Natural killer cell (primary cell): ENCODE measurements around the gene CDKAL1. TPM values are rescaled to one million over a fixed set of nuclear protein-coding genes. Genes with fewer than 3 reads are reported as not detected.

Experiments used
- ATAC-seq, 3 donors: fragments of 150-1000 bp in 2 of 3; fragments of 200-7000 bp in 1 of 3; cut with Tn5 transposase; 1 replicate in 1 of 3; 2 replicates in 2 of 3; pipeline ENCODE4 v1.10.0; 2021; ENCODE audit warnings: mild to moderate bottlenecking in 2 of 3, moderate library complexity in 2 of 3
- DNase-seq, 2 donors: peaks; one replicate each; pipeline versions ENCODE4 v3.0.0 to v3.0.0-alpha.2; 2013 to 2021; ENCODE audit warnings: mixed read lengths in 1 of 2
- H3K27ac ChIP-seq: one replicate; pipeline ENCODE4 v1.5.1; 2013; ENCODE audit warnings: mild to moderate bottlenecking, low read length
- H3K27me3 ChIP-seq: one replicate; pipeline ENCODE4 v1.6.1; 2013; ENCODE audit warnings: low read length; ENCODE audit not compliant: control insufficient read depth, insufficient read depth
- H3K36me3 ChIP-seq: one replicate; pipeline ENCODE4 v1.6.1; 2013; ENCODE audit warnings: low read length; ENCODE audit not compliant: control insufficient read depth, insufficient read depth
- H3K4me1 ChIP-seq: one replicate; pipeline ENCODE4 v1.6.1; 2013; ENCODE audit warnings: low read length; ENCODE audit not compliant: control insufficient read depth, insufficient read depth
- H3K4me3 ChIP-seq: one replicate; pipeline ENCODE4 v1.5.1; 2013; ENCODE audit warnings: low read length
- H3K9me3 ChIP-seq: one replicate; pipeline ENCODE4 v1.6.1; 2013; ENCODE audit warnings: low read length; ENCODE audit not compliant: control insufficient read depth, insufficient read depth
- H3K27ac Mint-ChIP-seq, 2 donors: one replicate each; pipeline ENCODE4 v1.8.0; 2022; ENCODE audit warnings: mild to moderate bottlenecking in 2 of 2, mixed read lengths in 2 of 2, moderate library complexity in 1 of 2
- H3K27me3 Mint-ChIP-seq, 2 donors: one replicate each; pipeline ENCODE4 v1.8.0; 2022; ENCODE audit warnings: low read depth in 2 of 2, mixed read lengths in 2 of 2
- H3K36me3 Mint-ChIP-seq: one replicate; pipeline ENCODE4 v1.8.0; 2022; ENCODE audit warnings: mixed read lengths
- H3K4me1 Mint-ChIP-seq, 2 donors: one replicate each; pipeline ENCODE4 v1.8.0; 2022; ENCODE audit warnings: mixed read lengths in 2 of 2
- H3K4me3 Mint-ChIP-seq: one replicate; pipeline ENCODE4 v1.8.0; 2022; ENCODE audit warnings: mild to moderate bottlenecking, moderate library complexity, mixed read lengths
- H3K9me3 Mint-ChIP-seq, 2 donors: one replicate each; pipeline ENCODE4 v1.8.0; 2022; ENCODE audit warnings: mixed read lengths in 2 of 2
- WGBS: methylation state at CpG from one replicate; pipeline ENCODE4 v1.1.7; 2013; ENCODE audit warnings: missing lambda C conversion rate; ENCODE audit not compliant: insufficient coverage; 5-methylcytosine and 5-hydroxymethylcytosine counted together
- intact Hi-C: fragments of 100-400 bp; cut with micrococcal nuclease; formaldehyde crosslinking; loops from one replicate; pipeline ENCODE4 v1.14.2; 2022
- total RNA-seq, 4 donors: library from RNA; stranded (reverse); fragments of 120-200 nt in 1 of 4; gene quantifications; one replicate each; pipeline versions ENCODE4 v1.2.3 to v1.2.4, GENCODE V29; 2013 to 2022
- TF ChIP-seq, protein P1 (sequence below): fragments of 200-600 bp; IDR thresholded peaks from one replicate; pipeline ENCODE4 v1.8.0; 2022; ENCODE audit warnings: antibody characterized with exemption

The CDKAL1 gene
- total RNA-seq, 3 donors from 2014 or later (not counting 1 experiment from before 2014, with no cell fraction given), result 26.0 to 32.8 (median 28.9) TPM

DNA sequence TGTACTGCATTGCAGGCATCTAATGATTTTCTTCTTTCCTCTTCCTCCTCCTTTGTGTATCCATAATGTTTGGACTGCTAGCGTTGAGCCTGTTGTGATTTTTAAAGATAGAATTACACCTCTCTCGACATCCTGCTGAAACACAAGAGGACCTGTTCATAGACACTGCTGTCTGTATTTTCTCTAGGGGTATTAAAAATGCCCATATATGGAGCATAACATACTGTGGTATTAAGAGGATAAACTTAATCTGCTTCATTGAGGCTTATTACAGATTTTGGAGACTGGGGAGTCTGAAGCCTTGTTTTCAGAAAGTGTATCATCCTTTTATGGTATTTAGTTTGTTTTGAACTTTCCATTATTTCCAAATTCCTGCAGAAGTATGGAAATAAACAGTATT, 414.3 kb downstream of the CDKAL1 start:
- ATAC-seq, result no peak
- intact Hi-C loops, result no loop called here
- WGBS, result 100% methylated on average over 2 of the region's 2 CpGs

GRCh38 chr6:20949138-20949537, 414.9 kb downstream of the CDKAL1 start:
- Histone ChIP-seq H3K36me3 (no peaks in the 10 kb centered on the region), H3K4me1 (no peaks in the 10 kb centered on the region), H3K27ac (no peak overlapping the region), H3K27me3 (no peaks in the 10 kb centered on the region), H3K9me3 (no peaks in the 10 kb centered on the region), H3K4me3 (no peak overlapping the region)
- H3K4me3 Mint-ChIP-seq, result no peak overlapping the region
- intact Hi-C loops, result no loop called here
- H3K36me3 Mint-ChIP-seq, result peaks cover under 1% of the 10 kb centered on the region
- peaks cover 6 to 13% of the 10 kb centered on the region in 2 donors for H3K4me1 Mint-ChIP-seq
- H3K27ac Mint-ChIP-seq, result no peak overlapping the region
- H3K27me3 Mint-ChIP-seq, result no peaks in the 10 kb centered on the region
- peaks cover 0 to under 1% of the 10 kb centered on the region in 2 donors for H3K9me3 Mint-ChIP-seq
- no peak for ATAC-seq
- TF ChIP-seq, protein P1, sequence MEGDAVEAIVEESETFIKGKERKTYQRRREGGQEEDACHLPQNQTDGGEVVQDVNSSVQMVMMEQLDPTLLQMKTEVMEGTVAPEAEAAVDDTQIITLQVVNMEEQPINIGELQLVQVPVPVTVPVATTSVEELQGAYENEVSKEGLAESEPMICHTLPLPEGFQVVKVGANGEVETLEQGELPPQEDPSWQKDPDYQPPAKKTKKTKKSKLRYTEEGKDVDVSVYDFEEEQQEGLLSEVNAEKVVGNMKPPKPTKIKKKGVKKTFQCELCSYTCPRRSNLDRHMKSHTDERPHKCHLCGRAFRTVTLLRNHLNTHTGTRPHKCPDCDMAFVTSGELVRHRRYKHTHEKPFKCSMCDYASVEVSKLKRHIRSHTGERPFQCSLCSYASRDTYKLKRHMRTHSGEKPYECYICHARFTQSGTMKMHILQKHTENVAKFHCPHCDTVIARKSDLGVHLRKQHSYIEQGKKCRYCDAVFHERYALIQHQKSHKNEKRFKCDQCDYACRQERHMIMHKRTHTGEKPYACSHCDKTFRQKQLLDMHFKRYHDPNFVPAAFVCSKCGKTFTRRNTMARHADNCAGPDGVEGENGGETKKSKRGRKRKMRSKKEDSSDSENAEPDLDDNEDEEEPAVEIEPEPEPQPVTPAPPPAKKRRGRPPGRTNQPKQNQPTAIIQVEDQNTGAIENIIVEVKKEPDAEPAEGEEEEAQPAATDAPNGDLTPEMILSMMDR, result no peak
- 100% methylated on average over 1 of the region's 1 CpG for WGBS
- no peak for DNase-seq

More for the DNA sequence above, 414.3 kb downstream of the CDKAL1 start:
- Mint-ChIP-seq H3K27me3 (no peaks in the 10 kb centered on the region), H3K4me1 (peaks cover 6 to 13% of the 10 kb centered on the region in 2 donors), H3K36me3 (peaks cover 6% of the 10 kb centered on the region), H3K4me3 (no peak overlapping the region), H3K27ac (no peak overlapping the region), H3K9me3 (peaks cover under 1 to 3% of the 10 kb centered on the region in 2 donors)
- no peak for DNase-seq
- no peak overlapping the region for H3K4me3 ChIP-seq
- no peaks in the 10 kb centered on the region for H3K4me1 ChIP-seq
- no peaks in the 10 kb centered on the region for H3K9me3 ChIP-seq
- no peaks in the 10 kb centered on the region for H3K27me3 ChIP-seq
- no peaks in the 10 kb centered on the region for H3K36me3 ChIP-seq
- no peak overlapping the region for H3K27ac ChIP-seq
- TF ChIP-seq, protein P1, result no peak

DNA sequence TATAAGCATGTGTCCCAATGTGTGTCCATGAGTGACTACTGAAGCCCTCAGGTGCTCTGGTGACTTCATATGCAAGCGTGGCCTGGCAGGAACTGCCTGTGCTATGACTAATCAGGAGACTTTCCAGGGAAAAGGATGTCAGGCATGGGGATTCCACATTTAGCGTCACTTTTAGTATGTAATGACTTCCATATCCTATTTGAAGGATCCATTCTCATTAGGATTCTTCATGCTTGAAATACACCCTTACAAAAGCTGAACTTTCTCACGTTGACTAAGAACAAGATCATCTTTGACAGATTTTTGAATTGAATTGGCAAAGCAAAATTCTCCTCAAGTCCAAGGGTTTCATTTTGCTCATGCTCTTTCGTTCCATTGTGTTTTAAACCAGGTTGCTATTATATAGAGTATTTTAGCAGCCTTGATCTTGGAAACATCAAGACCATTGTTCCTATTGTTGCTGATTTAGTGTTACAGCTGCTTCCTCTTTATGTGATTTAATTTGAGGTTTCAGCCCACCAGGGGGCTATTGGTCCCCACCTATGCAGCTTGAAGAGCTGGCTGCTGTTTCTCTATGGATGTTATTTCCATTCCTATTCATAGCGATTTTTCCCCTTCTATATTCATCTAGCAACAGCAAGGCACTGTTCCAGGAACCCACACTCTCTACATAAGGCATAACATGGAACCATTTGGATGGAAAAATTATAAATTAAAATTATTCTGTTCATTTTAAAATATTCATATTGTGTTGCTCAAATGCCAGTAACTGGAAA, 418.6 kb downstream of the CDKAL1 start:
- H3K27ac ChIP-seq, result no peak overlapping the region
- peaks cover 4% of the 10 kb centered on the region for H3K36me3 ChIP-seq
- Mint-ChIP-seq H3K4me1 (peaks cover 0 to 3% of the 10 kb centered on the region in 2 donors), H3K9me3 (no peaks in the 10 kb centered on the region), H3K27me3 (no peaks in the 10 kb centered on the region), H3K4me3 (no peak overlapping the region), H3K36me3 (peaks cover 5% of the 10 kb centered on the region), H3K27ac (no peak overlapping the region)
- DNase-seq (no peak), ATAC-seq (no peak)
- intact Hi-C loops, result no loop called here
- H3K27me3 ChIP-seq, result no peaks in the 10 kb centered on the region
- H3K4me3 ChIP-seq, result no peak overlapping the region
- no peaks in the 10 kb centered on the region for H3K4me1 ChIP-seq
- no peaks in the 10 kb centered on the region for H3K9me3 ChIP-seq
- WGBS, result 97% methylated on average over 5 of the region's 5 CpGs
- TF ChIP-seq, protein P1, result no peak
